Non-pigmented ciliary epithelial cell (primary cell): Measurements from ENCODE around the gene FMN1.

Experiments used
- DNase-seq: peaks from one replicate; pipeline ENCODE4 v3.0.0-alpha.2; 2010; ENCODE audit warnings: low read depth

FMN1 gene

DNA sequence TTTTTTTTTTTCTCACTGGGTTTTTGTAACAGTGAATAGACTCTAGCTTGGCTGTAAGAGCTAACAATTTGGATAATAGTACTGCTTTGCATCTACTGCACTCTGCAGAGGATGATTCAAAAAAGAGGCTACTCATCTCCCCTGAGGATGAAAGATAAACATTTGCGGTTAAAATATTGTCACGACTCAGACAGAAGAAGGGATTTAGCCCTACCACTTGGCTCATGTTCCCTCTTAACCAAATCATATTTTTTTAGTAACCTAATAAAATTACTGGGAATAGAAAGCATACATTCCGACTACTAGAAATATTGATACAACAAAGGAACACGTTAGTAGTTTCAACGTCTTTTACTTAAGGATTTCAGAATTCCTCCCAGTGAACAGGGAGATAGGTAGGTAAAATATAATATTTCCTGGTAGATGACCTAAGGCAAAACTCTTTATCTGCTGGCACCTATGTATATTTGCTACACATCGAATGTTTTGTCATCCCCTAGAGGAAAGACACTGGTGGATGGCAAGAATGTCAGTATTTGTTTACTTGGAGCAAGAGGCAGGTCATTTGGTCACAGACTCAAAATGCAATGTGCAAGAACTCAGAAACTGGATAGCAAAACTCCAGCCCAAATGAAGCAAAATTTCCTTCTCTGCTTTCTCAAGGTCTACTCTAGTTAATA, 365.9 kb downstream of the FMN1 start:
- DNase-seq: no peak

DNA sequence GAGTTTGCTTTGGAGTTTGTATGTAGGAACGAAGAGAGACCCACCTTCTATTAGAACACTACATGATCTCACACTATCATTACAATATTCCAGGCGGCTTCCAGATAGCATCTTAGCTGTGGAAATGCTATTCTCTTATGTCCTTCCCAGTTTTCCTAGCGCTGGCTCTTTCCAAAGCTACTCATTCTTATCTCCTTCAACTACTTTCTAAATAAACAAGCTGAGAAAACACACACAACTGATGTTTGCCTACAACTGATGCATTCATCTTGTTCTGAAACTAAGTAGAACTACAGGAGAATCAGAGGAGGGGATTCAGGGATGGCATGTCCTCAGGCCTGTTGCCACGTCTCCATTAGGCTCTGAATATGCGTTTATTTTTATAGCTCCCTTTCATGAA, 367.8 kb downstream of the FMN1 start:
- no peak for DNase-seq

DNA sequence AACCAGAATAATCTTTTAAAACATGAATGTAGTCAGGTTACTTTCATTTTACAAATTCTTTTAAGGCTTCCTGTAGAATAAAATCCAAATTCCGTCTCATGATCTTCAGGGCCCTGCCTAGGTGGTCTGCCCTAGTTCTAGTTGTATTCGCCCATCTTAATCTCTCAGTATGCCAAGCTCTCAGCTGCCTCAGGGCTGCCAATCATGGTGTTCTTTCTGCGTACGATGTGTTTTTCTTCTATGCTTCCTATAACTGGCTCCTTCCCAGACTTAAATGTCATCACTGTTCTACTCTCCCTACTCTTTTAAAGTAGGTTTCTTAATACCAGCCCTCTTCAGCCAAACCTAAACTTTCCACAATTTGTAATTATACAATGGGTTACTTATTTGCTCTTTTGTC, 369.3 kb downstream of the FMN1 start:
- DNase-seq: no peak

DNA sequence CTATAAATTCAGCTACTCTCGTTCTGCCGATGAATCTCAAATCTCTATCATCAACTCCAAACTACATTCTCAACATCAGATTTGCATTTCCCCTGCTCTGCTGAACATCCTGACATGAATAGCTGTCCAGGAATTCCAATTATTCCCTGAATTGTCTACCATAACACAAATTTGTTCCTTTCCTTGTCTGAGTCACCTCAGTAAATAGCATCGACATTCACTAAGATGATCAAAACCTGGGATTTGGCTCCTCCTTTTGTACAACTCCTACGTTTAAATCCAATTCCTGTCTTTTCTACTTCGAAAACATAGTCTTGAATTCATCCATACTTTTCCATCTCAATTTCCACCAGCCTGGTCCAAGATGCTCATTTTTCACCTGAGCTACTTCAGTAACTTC, 369.7 kb downstream of the FMN1 start:
- peak; percentile 94 for DNase-seq

DNA sequence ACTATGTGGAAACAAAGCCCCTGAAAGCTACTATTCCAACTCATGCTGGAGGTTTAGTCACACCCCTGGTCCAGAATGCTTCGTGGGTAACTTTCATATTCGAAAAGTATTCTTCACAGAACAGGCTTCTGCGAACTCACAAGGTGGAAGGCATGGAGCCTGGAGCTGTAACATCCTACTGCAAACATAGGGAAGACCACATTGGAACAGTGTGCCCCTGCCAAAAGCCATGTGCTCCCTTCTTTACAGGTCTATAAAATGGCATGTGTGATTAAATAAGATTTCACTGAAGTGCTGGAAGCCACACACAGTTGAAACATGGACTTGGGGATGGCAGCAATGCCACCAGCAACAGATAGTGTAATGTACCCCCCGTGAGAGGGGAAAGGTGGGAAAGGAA, 370.8 kb downstream of the FMN1 start:
- DNase-seq: no peak

DNA sequence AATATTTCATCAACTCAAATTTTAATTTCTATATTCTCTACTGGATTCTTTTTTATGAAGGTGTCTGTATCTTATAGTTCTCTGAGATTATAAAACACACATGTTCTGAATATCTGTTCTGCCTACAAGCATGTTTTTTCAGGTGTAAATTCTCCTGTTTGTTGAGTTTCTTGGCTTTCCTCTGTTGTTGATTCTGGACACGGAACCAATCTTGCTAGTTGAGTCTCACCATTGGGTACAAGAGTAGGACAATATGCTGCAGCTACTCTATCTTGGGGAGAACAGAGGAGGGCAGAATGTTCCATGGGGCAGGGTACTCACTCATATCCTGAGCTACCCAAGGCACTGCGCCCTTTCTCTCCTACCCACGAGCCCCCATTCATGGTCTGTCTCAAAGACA, 371.8 kb downstream of the FMN1 start:
- no peak for DNase-seq

DNA sequence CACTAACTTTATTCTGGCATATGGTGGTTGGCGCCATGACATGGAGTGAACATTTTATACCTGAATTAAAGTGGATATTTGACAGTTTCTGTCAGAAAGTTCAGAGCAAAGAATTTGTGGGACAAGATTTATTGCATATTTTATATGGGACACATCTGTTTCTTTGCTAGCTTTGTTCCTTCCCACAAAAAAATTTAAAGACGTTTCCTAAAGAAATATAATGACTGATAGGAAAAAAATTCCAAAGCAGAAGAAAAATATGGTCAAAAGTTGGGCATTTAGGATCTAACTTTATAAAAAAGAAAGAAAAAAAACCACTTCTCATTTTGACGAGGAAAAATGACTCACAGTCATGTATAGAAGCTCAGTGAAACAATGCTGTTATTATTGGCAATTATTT, 375.1 kb downstream of the FMN1 start:
- no peak for DNase-seq

DNA sequence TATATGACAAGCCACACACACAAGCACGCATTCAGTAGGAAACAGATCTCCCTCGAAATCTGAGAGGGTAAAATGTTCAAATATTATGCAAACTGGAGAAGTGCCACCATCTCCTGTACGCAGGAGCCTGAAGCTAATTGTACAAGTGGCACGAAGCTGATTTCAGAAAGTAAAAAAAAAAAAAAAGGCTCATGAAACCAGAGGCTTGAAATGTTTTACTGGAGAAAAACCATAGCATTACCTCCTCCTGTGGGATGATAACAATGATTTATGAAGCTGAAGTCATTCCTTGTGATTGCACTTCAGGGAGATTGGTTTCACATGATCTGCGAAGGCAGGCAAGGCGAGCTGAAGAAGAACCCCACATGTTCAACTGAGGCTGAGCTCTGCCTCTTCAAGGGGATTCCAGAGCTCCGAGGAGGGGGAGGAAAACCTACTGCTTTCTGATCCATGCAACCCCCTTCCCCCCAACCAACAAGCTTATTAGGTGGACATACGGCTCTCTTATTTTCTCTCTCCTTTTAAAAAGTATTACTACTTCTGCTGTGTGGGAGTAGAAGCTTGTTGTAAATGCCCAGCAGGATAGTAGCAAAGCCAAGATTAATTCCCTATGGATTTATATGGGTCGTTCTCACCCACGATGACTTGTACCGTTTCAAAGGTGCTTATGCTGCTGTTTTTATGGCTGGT, 375.6 kb downstream of the FMN1 start:
- no peak for DNase-seq

DNA sequence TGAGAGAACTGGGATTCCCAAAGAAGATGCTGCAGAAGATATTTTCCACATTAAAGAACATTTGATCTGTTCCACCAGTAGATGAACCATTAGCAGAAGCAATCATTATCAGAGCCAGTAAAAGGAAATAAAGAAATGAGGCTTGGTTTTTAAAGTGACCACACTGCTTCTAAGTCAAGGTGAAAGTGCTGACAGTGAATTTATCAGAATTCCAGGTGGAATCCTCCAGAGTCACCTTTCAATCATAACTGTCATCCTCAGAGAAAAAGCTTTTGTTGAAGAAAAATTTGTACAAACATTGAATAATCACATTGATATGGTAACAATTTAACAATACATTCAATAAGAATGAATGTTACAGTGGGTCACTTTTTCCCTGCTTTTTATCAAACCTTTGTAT, 376.9 kb downstream of the FMN1 start:
- no peak for DNase-seq

DNA sequence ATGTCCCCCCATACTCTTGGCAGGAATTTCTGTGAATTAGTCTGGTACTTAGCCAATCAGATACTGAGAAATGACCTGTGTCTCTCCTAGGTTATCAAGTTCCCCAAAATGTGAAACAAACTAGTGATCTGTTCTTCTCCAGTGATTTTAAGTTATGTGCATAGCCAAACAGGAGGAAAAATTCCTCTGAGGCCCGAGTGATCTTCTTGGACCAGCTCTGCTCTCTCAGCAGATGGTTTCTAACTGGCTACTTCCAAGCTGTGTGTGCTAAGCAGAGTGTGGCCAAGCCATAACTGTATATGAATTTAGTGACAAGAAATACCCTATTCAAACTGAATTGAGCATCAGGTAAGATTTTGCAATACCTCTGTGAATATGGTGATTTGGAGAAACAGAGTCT, 387.2 kb downstream of the FMN1 start:
- DNase-seq: no peak

DNA sequence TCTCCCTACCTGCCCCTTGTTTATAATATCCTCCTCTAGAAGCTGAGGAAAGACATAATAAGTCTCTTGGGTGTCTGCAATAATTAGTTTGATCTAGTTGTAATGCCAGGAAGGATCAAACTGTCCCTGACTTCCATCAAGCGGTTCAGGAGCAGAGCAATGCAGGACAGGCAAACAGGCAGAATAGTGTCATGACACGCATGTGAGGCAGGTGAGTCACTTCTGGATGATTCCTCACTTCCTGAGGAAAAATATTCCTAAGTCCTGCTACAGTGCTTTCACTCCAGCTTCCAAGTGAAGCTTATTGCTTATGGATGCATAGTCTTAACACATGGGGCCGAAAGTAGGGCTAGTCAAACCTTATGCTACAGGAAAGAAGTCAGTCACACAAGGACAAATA, 390.9 kb downstream of the FMN1 start:
- DNase-seq: no peak

DNA sequence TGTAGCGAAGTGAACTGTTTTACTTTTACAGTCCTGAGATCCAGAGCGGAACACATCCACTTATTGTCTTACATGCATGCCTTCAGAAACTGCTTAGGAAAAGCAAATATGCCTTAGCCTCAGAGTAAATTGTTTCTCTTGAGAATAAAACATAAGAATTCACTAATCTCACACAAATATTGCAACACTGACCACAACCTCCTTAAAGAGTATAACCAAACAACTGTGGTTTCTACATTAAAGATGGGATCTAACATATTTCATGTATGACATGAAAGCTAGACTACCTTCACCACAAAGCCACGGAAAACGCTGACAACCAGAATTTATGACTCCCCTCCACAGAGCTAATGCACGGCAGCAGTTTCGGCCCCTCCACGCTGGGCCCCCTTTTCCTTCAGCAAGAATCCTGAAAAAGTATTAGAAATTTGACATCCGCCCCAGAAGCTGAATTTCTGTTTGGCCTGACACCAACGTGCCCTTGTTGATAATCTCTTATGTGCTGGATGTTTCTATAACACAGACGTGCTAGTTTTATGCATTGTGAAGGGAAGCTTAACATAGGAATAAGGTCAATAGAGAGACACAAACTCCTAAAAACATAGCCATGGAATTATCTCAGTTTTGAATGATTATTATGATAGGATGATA, 392.1 kb downstream of the FMN1 start:
- DNase-seq: peak; percentile 93

DNA sequence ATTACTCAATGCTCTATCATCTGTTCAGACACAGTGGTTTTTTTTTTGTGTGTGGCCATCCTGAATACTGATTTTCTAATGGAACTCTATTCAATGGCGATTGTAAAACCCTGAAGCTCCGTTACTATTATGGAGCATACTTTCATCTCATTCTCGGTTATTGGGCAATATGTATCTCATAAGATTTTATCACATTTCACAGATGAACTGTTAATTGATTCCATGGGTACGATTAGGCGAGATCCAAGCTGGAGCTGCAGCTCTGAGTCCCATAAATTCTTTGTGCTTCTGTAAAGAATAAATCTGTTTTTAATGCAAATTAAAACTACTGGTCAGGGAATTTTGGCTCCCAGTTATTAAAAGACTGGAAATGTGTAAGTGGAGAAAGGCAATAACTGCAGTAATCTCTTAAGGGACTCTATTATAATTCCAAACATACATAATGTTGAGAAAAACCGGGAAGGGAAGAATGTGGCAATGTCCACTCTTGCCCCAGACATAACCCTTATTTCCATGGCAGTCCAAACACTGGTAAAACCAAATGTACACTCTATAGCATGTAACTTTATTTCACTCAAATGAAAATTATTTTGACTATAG, 394.5 kb downstream of the FMN1 start:
- no peak for DNase-seq

DNA sequence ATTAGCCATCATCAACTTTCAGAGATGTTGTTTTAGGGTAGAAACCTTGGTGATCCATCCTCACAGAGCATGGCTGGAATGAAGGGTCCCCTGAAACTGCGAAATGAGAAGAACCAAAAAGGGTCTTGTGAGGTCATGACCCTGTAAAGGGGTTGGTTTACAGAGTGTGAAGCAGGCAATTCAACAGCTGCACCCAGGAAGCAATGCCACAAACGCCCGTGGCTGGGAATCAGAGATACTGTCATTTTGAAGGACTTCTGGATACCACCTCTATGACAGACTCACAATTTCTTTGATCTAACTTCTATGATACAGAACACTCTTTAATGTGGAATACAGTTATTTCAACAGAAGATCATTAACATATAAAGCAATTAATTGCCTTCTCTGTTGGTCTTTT, 397.7 kb downstream of the FMN1 start:
- DNase-seq: no peak

DNA sequence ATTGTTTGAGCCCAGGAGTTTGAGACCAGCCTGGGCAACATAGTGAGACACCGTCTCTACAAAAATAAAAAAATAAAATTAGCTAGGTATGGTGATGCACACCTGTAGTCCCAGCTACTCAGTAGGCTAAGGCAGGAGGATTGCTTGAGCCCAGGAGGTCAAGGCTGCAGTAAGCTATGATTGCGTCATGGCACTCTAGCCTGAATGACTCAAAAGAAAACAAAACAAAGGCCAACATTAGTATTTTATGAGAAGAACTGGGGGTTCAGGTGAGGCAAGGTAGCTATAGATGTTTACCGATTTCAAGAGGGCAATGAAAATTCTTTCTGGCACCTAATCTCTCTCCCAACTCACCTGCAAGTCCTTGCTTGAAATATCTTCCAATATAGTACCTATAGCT, 399.5 kb downstream of the FMN1 start:
- no peak for DNase-seq

DNA sequence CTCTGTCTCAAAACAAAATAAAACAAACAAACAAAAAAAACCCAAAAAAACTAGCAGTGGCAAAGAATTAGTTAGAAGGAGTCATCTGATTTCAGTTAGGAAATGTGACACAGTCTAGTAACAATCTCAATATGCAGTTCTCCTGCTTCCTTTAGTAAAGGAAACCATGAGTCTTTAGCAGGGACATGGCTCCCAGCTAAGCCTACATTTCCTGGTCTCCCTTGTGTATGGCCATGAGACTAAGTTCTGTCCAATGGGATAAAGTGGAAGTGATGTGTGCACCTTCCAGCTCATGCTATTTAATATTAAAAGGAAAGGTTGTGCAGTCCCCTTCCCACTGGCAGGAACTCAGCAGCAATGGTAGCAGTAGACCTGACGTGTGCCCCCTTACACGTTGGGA, 402.1 kb downstream of the FMN1 start:
- DNase-seq: no peak

DNA sequence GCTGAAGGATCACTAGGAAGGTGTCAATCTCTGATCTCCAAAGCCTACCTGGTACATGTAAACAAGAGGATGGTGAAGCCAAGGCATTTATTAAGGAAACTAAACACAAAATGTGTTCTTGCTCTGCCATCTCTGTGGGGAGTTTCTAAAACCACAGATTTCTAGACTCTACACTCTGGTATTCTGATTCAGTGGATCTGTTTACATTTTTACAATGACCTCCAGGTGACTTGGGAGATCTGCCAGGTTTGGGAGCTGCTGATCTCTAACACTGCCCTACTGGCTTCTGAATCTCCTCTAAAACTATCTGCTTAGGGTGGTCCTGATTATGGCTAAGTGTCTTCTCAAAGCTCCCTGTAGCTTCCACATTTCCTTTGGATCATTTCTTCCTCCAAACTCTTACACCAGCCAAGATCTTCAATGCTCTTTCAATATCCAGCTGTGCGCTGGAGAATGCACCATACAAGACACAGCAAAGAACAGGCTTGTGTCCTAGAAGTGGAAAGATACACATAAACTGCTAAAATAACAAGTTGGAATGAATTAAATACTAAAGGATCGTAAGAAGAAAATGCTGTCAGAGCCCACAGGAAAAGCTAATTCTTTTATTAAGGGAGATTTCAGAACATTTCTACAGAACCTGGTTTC, 404.0 kb downstream of the FMN1 start:
- DNase-seq: no peak

DNA sequence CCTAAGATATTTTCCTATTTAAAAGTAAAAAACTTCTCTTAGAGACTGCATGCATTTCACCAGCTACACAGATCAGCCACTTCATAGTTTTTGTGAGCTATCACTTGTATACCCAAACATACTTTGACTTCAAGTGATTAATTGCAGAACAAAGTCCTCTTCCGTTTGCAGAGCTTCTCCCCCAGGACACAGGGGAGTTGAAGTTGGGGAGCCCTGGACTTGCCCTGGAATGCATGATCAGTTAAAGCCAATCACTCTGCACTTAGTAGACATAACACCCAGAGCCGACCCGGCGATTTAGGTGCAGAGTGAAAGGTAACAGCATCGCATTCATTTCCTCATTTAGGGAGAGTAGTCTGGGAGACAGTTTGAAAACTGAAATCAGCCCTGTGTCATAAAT, 406.6 kb downstream of the FMN1 start:
- DNase-seq: no peak

DNA sequence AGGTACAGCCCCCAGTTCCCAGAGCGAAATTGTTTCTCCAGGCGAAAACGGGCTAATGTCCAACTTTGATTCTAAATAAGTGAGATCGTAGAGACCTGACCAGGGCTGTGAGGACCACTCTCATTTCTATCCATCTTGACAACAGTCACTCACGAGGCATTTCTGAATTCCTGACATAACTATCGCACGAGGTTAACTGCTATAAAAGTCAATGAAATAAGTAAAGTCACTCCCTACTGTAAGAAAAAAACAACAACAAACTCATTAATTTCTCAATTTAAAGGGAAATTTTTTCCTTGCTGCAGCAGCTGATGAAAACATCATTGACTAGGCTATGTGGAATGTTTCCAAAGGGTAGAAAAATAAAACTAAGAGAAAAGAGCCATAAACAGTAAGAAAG, 407.6 kb downstream of the FMN1 start:
- DNase-seq: no peak

DNA sequence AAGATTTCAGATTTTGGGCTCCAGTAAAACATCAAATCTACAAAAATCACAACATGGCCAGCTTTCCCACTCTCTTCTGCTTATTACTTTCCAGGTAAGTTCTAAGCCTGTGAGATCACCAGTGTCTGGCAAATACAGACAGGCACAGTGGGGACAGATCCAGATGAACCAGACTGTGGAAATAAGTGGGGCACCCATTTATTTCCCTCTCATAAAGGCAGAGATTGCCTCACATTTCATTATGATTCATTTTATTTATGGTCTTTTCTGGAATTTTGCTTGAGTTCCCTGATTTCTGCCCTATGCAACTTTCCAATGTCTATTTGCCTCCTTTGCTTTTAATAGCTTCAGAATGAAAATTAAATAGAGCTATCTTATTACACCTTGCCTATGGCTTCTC, 409.9 kb downstream of the FMN1 start:
- no peak for DNase-seq

DNA sequence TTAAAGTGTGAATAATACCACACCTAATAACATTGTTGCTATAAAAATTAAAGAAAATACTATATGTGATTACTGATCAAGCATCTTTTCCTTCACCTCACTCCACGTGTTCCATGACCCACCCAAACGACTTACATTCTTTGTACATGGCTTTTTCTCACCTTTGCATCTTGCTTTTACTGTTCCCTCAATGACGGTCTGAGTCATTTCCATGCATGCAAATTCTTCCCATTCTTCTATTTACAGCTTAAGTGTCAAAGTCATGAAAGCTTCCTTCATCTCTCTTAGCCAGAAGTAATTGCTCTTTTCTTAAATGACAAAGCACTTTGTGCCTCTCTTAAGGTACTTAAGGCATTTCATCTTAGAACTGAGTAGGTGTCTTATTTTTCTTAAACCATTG, 412.7 kb downstream of the FMN1 start:
- no peak for DNase-seq

DNA sequence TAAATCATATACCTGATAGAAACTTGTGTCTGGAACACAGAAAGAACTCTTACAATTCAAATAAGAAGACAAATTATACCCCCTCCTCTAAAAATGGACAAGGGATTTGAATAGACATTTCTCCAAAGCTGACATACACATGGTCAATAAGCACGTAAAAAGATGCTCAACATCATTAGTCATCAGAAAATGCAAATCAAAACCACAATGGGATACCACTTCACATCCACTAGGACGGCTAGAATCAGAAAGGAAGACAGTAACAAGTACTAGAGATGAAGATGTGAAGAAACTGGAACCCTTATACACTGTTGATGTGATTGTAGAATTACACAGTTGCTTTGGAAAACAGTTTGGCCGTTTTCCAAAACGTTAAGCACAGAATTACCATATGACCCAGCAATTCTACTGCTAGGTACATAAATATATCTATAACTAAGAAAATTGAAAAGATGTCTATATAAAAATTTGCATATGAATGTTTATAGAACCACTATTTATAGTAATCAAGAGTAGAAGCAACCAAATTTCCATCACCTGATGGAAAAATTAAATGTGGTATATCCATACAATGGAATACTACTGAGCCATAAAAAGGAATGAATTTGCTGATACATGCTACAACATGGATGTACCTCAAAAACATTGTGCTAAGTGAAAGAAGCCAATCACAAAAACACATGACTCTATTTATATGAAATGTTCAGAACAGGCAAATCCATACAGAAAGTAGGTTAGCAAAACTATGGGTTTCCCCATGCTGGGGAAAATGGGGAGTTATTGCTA, 415.9 kb downstream of the FMN1 start:
- no peak for DNase-seq
